Stimulated activated CD4-positive, alpha-beta T cell treated with anti-CD3 and anti-CD28 coated beads, Interleukin-15, amount 100 ng/mL, for 1 hour (primary cell): ENCODE measurements around the gene SGCD.
"Not testable (repeated sequence)": the region's sequence is repeated elsewhere in the genome, so short reads cannot be mapped to it uniquely, and the experiment has no call there.

Source experiments
- DNase-seq, 2 donors: peaks; one replicate each; pipeline ENCODE4 v3.0.0-alpha.2; 2020; ENCODE audit warnings: low read depth in 1 of 2, low spot score in 1 of 2

Gene SGCD

DNA sequence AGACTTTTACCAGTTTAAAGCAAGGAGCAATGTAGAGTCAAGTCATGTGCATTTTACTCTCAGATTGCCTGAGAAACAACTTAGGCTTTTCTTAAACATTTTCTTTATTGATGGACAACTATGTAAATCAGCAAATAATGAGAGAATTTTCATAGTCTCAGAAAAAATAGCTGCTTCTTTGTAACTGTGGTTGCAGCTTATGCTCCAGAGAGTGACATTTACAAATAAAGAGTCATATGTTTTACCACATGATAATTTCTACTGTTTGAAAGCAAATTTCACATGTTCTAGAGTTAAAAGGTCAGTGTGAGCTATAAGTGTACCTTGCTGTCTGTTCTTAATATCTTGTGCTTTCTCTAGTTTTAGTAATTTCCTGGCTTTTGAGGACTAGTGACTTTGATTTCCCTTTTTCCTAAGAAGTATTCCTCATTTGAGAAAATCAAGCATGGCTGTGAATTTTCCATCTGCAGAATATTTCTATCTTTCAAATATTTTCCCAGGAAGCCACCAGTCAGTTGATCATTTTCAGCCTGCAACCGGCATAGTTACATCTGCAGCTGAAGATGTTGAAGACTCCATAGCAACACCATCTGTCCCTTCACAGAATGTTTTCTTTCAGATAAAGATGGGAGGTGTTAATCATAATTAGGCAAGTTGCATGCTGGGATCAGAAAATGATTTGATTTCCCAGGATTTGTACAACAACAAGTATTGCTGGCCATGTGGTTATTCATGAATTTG, 229.9 kb downstream of the SGCD start:
- no peak for DNase-seq

- DNase-seq = no peak
These were observed 233.0 kb downstream of the SGCD start for GRCh38 chr5:156560002-156560401.

GRCh38 chr5:156561651-156562050, 234.7 kb downstream of the SGCD start:
- no peak for DNase-seq

DNA sequence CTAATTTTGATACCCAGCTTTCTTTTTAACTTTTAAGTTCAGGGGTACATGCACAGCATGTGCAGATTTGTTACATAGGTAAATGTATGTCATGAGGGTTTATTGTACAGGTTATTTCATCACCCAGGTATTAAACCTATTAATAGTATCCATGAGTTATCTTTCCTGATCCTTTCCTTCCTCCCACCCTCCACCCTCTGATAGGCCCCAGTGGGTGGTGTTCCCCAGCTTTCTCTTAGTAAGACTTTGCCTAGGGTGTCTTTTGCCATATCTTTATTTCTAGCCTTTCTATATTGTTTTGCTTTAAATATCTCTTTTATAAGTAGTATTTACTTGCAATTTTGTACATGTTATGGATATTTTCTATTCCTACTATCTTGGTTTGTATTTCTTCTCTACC, 243.7 kb downstream of the SGCD start:
- no peak for DNase-seq

DNA sequence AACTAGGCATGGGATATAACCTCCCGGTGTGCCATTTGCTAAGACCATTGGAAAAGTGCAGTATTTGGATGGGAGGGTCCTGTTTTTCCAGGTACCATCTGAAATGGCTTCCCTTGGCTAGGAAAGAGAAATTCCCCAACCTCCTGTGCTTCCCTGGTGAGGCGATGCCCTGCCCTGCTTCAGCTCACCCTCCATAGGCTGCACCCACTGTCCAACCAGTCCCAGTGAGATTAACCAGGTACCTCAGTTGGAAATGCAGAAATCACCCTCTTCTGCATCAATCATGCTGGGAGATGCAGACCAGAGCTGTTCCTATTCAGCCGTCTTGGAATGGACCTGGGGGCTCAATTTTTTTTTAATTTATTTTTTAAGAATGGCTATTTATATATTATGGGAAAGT, 254.8 kb downstream of the SGCD start:
- DNase-seq = no peak

DNA sequence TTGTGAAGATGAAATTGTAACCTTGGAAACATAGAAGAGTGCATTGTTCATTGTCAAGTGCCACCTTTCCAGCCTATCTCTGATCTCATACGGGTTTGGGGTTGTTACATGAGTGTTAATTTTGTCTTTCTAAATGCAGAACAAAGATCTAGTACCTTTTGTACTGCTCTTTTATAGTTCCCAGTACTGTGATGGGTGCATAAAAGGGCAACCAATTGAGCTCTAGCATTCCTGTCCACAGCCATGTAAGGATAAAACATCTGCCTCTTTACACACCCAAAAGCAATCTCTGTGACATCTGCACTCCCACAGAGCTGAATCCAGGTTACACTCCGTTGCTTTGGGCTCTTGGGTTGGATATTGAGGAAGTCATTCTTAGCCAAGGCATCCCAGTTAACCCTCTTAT, 255.2 kb downstream of the SGCD start:
- no peak for DNase-seq

- no peak for DNase-seq
These were observed 257.9 kb downstream of the SGCD start for GRCh38 chr5:156584871-156585270.

- no peak for DNase-seq
These were observed 259.0 kb downstream of the SGCD start for GRCh38 chr5:156585999-156586398.

DNA sequence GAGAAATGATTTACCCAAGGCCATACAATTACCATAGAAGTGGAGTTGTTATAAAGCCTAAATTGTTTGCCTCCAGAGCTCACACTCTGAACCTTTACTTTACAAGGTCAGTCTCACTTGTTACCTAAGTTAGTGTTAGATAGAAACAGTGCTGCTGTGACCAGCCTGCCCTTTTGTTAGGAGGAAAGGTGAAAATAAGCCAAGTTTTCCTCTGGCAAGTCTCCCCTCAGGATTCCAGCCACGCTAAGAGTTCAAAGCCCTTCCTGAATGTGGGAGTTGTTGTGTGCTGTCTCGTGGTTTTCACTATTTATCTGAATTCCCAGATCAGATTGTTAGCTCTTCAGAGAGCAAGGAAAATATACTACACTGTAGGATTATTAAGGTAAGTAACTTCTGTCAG, 260.0 kb downstream of the SGCD start:
- no peak for DNase-seq

- DNase-seq = no peak
These were observed 261.3 kb downstream of the SGCD start for GRCh38 chr5:156588306-156588705.

- DNase-seq = no peak
These were observed 262.4 kb downstream of the SGCD start for GRCh38 chr5:156589104-156589945.

DNA sequence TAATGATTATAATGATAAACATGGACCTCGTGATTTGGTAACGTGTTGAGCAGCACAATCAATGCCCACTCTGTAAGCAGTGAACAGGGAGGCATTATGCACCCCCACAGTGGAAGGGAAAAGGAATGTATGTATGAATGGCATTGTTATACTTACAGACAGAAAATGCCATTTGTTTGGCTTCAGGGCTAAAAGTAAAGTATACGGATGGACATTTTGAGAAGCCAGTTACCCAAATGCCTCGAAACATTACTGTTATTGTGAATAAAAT, 262.9 kb downstream of the SGCD start:
- DNase-seq = no peak

DNA sequence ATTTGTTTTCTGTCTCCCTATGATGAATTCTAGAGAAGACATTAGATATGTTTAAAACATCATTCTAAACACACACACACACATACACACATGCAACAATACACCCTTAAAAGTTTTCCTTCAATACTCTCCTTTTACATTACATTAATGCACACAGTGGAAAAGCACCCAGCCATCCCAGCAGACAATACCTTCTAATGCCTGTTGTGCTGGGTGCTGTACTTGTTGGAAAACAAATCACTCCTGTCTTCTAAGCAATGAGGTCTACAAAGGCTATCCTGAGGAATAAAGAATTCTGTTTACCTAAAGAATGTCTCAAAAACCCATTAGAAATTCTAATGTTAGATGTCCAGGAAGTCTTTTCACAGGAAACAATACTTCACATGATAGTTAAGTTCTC, 264.0 kb downstream of the SGCD start:
- DNase-seq = no peak

DNA sequence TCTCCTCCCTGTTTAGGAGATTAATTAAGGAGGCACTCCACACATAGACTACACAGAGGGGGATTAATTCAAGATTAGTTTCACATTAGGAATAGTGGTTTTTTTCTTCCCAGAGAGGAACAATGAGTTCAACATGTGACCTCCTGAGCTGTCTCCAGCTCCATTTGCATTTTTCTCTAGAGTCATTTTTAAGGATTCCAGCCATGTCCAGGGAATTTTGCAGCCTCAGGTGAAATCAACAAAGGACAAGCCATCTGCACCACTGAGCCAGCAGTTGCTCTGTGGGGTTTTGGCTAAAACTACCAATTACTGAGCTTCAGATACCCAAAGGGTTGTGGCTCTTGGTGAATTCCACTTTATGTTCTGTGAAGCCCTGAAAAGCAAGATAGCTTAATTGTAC, 264.7 kb downstream of the SGCD start:
- no peak for DNase-seq

DNA sequence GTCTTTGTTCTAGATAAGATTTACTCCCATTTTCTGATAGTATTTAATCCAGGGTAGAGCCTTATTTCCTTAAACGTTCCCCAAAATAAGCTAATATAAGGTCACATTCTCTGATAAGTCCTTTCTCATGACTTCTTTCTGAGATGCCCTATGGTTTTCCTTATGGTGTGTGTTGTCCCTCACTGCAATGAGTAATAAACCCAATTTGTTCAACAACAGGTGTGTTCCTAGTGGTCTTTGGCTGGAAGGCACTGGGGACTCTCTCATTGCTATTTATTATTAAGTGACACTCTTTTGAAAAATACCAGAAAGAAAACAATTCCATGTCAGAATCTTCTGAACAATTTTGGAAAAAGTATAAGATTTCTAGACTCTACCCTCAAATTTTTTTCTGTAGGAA, 266.6 kb downstream of the SGCD start:
- no peak for DNase-seq

- DNase-seq = no peak
These were observed 267.4 kb downstream of the SGCD start for GRCh38 chr5:156594406-156594805.

- DNase-seq = no peak
These were observed 268.3 kb downstream of the SGCD start for GRCh38 chr5:156595132-156595787.

DNA sequence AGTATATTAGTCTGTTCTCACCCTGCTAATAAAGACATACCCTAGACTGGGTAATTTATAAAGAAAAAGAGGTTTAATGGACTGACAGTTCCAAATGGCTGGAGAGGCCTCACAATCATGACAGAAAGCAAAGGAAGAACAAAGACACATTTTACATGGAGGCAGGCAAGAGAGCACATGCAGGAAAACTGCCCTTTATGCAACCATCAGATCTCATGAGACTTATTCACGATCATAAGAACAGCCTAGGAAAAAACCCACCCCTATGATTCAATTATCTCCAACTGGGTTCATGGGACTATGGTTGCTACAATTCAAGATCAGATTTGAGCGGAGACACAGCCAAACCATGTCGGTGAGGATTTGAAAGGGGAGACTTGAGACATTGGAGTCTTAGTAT, 270.3 kb downstream of the SGCD start:
- DNase-seq = no peak

DNA sequence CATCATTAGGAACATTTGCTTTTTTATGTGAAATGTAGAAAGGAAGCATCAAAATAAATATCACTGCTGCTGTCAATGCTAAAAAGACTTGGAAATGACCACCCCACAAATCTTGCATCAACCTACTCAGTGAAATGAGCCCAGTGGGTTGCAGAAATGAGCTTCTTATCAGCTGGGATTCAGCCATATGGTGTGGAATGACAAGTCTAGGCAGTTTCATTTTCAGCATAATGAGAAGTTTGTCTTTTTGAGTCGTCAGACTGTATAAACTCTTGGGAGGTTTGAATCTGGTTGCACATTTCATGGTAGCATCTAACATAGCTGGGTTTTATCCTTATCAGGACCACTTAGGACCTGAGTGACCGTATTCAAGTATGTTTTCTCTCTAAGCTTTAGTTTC, 272.0 kb downstream of the SGCD start:
- DNase-seq = no peak

- not testable (repeated sequence) for DNase-seq
These were observed 283.6 kb downstream of the SGCD start for GRCh38 chr5:156610582-156610981.

GRCh38 chr5:156615901-156616300, 288.9 kb downstream of the SGCD start:
- DNase-seq = no peak

GRCh38 chr5:156617426-156617825, 290.5 kb downstream of the SGCD start:
- DNase-seq = no peak
